ENCODE results near the gene ZNF66.
"Not testable (repeated sequence)": the region's sequence is repeated elsewhere in the genome, so short reads cannot be mapped to it uniquely, and the experiment has no call there.

The ZNF66 gene

GRCh38 chr19:20776083-20777076, at the start of gene ZNF66:
Gene ZNF66 (plus strand): TSS chr19:20776304. CDS start chr19:20776448, 144 bp downstream.
- FAIRE-seq: peak; percentile 63
- no peak for TF ChIP-seq CTCF (IDR thresholded peaks at IDR 0.05; ENCODE audit: insufficient read depth, missing control alignments)
- peak; percentile 62 for DNase-seq (ENCODE audit: insufficient read length, low spot score)

- FAIRE-seq; DNase-seq (ENCODE audit: insufficient read length, low spot score): not testable (repeated sequence)
Observed at GRCh38 chr19:20750169-20750568, 25.9 kb upstream of the ZNF66 start.

- FAIRE-seq; DNase-seq (ENCODE audit: insufficient read length, low spot score): not testable (repeated sequence)
Observed at GRCh38 chr19:20752291-20752690, 23.8 kb upstream of the ZNF66 start.

GRCh38 chr19:20769225-20769736, 6.8 kb upstream of the ZNF66 start:
- not testable (repeated sequence) for DNase-seq (ENCODE audit: insufficient read length, low spot score)
- FAIRE-seq: peak; percentile 93

GRCh38 chr19:20787786-20788185, 11.7 kb downstream of the ZNF66 start:
- no peak for TF ChIP-seq CTCF (IDR thresholded peaks at IDR 0.05; ENCODE audit: insufficient read depth, missing control alignments)
- DNase-seq (ENCODE audit: insufficient read length, low spot score): no peak
- no peak for FAIRE-seq

GRCh38 chr19:20791806-20792205, 15.7 kb downstream of the ZNF66 start:
- FAIRE-seq (peak; percentile 87), DNase-seq (ENCODE audit: insufficient read length, low spot score) (no peak)
- no peak for TF ChIP-seq CTCF (IDR thresholded peaks at IDR 0.05; ENCODE audit: insufficient read depth, missing control alignments)

GRCh38 chr19:20806311-20807262, 30.5 kb downstream of the ZNF66 start:
- DNase-seq (ENCODE audit: insufficient read length, low spot score); FAIRE-seq: not testable (repeated sequence)

- no peak for TF ChIP-seq CTCF (IDR thresholded peaks at IDR 0.05; ENCODE audit: insufficient read depth, missing control alignments)
- DNase-seq (ENCODE audit: insufficient read length, low spot score) (no peak), FAIRE-seq (no peak)
Observed at GRCh38 chr19:20840371-20840770, 64.3 kb downstream of the ZNF66 start.
